B cell (primary cell): ENCODE data around the gene TNXB.

Experiments used
- CTCF ChIP-seq: fragments of 200-600 bp; IDR thresholded peaks from one replicate; pipeline ENCODE4 v1.8.0; 2022; ENCODE audit warnings: antibody characterized with exemption, mild to moderate bottlenecking
- EZH2 ChIP-seq: IDR thresholded peaks from 2 replicates; pipeline ENCODE4 v1.6.1; 2012; ENCODE audit warnings: borderline replicate concordance, low read depth, mild to moderate bottlenecking, moderate library complexity, low read length; ENCODE audit not compliant: insufficient read depth, poor library complexity, severe bottlenecking

GRCh38 chr6:32146287-32146686 is 37.1 kb upstream of the TNXB start:
- no peak for TF ChIP-seq EZH2
- no peak for TF ChIP-seq CTCF
